DMS79 (cell line): ENCODE measurements around the gene NOX3.
"Not testable (repeated sequence)": the region's sequence is repeated elsewhere in the genome, so short reads cannot be mapped to it uniquely, and the experiment has no call there.

Experiments used
- DNase-seq: peaks from one replicate; lab custom pipeline; 2025; lab: John Stamatoyannopoulos, UW

NOX3 gene

GRCh38 chr6:155470979-155471616, 15.5 kb upstream of the NOX3 start:
- DNase-seq = not testable (repeated sequence)

DNA sequence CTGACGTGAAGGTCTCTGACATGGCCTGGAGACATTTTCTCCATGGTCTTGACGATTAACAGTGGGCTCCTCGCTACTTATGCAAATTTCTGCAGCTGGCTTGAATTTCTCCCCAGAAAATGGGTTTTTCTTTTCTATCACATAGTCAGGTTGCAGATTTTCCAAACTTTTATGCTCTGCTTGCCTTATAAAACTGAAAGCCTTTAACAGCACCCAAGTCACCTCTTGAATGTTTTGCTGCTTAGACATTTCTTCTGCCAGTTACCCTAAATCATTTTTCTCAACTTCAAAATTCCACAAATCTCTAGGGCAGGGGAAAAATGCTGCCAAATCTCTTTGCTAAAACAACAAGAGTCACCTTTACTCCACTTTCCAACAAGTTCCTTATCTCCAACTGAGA, 12.9 kb upstream of the NOX3 start:
- DNase-seq = not testable (repeated sequence)

DNA sequence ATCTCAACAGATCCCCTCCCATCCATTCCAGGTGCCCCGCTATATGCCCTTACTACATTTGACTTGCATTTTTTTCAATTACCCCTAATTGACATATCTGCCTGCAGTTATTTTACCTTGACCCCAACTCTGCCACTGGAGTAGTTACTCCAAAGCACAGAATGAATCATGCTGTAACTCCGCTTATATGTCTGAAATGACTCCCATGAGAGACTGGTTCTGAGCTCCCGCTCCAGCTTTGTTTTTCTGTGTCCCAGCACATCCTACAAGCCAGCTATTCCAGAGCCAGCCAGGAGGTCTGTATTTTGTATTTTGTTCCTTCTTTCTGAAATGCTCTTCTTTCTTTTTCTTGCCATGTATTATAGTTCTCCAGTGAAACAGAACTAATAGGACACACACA, 10.9 kb upstream of the NOX3 start:
- DNase-seq = no peak

GRCh38 chr6:155461556-155461955, 5.9 kb upstream of the NOX3 start:
- DNase-seq = no peak

GRCh38 chr6:155454471-155454870, 1.2 kb downstream of the NOX3 start:
- DNase-seq = no peak

DNA sequence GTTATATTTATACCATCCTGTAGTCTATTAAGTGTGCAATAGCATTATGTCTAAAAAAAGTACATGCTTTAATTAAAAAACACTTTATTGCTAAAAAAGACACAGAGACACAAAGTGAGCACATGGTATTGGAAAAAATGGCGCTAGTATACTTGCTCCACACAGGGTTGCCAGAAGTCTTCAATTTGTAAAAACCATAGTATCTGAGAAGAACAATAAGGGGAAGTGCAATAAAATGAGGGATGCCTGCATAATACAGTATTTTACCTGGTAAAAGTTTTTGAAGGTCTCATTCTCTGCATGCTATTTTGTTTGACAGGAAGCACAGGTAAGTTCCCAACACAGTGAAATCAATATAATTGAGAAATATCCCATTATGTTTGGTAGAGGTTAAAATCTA, 1.6 kb downstream of the NOX3 start:
- DNase-seq = no peak

GRCh38 chr6:155452576-155452975, 3.1 kb downstream of the NOX3 start:
- DNase-seq = no peak

GRCh38 chr6:155451530-155451929, 4.1 kb downstream of the NOX3 start:
- DNase-seq = not testable (repeated sequence)

- DNase-seq = no peak
Measured at GRCh38 chr6:155450240-155450581, 5.4 kb downstream of the NOX3 start.

DNA sequence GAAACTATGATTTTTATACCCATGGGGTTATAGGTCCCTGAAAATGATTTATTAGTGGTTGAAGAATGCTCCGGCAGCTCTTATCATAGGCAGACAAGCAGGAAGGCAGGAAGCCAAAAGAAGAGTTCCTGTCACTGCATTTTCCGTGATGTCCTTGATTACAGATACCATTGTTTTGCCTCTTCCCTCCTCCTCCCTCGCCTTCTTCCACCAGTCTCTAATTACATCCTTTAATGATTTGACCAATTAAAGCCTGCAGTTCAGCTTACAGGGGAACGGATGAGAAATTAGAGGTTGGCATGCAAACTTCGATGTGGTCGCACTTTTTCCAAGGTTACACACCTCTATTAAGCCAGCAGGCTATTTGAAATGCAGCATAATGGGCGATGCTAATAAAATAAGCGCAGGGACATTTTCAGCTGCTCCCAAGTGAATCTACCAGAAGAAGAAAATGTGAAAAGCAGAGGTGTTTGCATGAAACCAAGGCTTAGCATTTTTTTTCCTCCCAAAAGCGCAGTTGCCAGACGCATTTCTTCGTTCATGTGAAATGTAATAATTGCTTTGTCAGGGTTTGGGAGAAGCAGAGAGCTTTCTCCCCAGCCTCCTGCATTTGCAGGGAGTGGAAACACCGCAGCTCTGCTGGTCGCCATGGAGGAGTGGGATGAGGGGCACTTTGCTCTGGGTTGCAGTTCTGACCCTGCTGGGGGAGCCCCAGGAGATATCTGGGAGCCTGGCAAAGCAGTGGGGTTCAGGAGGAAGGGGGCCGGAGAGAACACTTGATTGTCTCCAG, 6.0 kb downstream of the NOX3 start:
- peak; percentile 51 for DNase-seq

DNA sequence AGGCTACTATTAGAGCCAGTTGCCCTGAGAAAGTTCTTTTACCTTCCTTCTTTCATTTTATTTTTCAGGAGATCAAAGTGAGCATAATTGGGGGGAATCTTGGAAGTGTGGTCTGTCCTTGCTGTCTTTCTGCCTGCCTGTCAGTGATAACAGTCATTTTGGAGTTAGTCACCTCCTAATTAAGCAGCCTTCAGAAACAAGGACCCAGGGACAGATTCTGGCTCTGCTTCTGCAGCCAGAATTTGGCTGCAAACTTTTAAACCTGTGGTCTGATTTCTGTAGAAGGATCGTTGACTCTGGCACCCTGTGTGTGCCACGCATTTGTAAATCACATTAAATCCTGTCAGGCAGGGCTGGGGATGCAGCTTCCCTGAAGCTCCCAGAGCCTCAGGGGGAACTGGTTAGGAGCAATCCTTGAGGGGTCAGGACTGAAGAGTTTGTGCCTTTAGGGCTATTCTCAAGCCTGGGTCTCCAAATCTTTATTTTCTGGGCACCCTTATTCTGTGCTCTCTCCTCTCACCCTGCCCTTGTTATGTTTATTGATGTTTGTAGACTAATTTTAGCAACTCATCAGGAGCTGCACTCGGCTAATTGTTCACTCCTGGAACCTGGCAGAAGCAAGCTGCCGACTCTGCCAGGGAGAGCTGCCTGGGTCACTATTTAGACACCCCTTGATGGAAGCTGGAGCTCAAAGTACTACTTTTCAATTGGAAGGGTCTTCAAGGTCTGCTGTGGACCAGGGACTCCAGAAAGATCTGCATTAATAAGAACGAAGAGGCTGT, 6.8 kb downstream of the NOX3 start:
- peak; percentile 43 for DNase-seq

DNA sequence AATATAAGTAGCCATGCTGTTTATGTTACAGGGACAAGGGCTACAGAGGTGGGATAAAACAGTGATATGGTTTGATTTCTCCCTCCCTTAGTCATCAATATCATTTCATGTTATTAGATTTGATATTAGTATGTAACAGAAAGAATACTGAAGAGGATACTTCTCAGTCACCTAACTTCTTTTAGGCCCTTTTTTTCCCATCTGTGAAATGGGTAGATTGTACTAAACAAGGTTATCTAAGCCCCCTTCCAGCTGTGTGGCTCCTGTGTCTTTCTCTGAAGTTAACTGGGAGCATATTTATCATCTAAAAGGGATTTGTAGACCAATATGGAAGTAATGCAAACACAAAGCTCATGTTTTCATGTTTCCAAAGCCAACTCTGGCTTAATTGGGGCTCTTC, 7.7 kb downstream of the NOX3 start:
- DNase-seq = no peak

DNA sequence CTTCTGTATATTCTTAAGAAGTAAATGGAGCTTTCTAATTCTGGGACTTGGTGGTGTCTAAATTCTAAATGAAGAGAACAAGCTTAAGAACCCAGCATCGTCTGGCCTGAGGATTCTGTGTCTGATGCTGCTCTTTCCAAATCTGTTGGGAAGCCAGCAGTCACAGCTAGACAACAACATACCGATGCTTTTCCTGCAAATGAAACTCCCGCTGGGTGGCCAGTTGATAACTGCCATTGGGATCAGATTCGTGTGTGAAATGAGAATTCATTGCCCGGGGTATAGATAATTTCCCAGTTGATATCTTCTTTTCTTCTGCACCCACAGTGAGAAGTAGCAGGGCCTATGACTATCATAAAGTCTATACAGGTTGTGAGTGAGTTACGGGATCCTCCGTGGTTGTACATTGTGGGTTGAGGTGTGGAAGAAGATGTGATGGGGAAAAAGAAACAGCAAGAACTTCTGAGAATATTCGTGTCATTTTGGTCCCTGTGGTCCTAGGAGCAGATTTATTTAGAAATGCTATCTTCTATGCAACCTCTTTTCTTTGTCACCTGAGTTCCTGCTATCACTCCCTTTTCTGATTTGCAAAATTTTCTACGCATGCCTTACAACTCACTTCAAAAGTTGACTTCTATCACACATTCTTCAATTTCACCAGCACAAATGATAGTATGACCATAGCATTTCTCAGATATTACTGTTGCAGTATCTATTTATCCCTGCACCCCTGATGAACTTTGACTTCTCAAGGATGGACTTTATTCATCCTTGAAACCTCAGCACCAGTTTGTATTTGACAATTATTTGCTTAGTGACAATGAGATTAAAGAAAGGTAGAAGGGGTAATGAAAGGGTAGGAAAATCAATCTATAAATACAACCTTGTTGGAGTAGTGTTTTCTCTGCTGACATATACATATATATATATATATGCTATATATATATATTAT, 10.4 kb downstream of the NOX3 start:
- no peak for DNase-seq

- no peak for DNase-seq
Measured at GRCh38 chr6:155444120-155444917, 11.3 kb downstream of the NOX3 start.

DNA sequence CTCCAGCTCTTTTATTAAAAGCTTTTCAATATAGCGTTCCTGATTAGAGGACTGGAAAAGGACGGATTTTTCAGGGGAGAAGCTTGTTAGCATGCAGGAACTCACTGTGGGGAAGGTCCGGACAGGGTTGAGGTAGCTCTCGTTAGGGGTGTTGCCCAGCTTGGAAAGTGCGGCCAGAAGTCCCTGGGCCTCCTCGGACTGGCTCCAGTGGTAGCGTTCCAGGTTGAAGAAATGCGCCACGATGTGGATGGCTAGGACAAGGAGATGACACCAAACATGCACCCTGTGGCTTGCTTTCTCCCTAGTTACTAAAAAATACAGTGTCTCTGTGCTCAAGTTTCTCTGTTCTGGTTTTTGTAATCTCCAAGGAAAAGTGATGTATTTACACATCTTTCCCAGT, 12.5 kb downstream of the NOX3 start:
- DNase-seq = no peak

- DNase-seq = no peak
Measured at GRCh38 chr6:155442562-155442961, 13.1 kb downstream of the NOX3 start.

- DNase-seq = no peak
Measured at GRCh38 chr6:155441112-155441465, 14.6 kb downstream of the NOX3 start.

GRCh38 chr6:155440398-155441111, 15.1 kb downstream of the NOX3 start:
- DNase-seq = peak; percentile 54

- DNase-seq = no peak
Measured at GRCh38 chr6:155439376-155439775, 16.3 kb downstream of the NOX3 start.

GRCh38 chr6:155436981-155437749, 18.5 kb downstream of the NOX3 start:
- DNase-seq = no peak
